ENCODE measurements around the gene ZSWIM6.

The ZSWIM6 gene

DNA sequence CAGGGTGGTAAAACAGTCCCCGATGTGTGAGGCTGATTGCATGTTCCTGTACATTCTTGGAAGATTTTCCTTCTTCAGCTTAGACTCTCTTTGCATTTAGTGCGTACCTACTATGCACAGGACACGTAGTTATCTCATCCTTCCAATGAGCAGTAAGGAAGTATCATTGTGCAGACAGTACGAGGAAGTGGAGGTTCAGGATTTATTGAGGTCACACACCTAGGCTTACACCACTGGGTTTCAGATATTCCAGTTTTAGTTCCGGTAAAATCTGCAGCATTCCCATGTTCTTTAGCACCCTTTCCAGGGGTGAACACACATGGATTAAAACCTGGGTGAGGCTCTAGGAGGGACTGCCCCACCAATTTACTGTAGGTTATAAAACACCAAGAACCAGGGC is 238.7 kb downstream of the ZSWIM6 start:
- no peak for DNase-seq

DNA sequence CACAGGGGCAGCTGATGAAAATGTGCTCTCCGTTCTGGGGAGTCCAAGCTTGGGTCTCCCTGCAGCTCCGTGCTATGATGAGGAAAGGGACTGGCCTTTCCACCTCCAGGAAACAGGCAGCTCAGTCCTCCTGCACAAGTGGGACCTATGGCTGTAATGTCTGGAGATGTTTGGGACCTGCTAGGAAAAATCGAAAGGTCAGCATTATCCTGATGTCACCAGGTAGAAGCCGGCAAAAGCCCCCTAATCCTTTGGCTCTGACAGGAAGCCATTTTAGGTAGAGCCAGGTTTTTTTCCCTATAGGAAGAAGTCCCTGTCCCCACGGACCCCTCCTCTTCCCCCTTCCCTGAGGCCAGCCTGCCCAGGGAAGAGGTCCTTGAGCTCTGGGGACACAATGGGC is 240.9 kb downstream of the ZSWIM6 start:
- no peak for DNase-seq

DNA sequence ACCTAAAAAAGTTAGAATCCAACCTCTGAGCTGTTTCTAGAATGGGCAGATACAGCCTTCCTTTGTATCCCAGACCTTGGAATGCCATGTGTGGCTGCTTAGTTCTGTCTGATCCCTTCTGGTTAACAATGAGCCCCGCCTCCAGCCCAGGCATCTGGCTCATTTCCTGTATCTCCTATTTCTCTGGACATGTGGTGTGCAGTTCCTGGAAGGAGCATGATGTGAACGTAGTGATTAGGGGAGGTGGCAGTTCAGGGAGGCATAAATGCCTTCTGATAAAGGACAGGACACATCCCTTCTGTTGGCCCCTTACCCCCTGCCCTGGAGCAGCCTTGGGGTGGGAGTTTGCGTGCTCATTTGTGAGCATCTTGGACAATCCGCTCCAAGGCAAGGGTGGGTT is 243.0 kb downstream of the ZSWIM6 start:
- DNase-seq: no peak

DNA sequence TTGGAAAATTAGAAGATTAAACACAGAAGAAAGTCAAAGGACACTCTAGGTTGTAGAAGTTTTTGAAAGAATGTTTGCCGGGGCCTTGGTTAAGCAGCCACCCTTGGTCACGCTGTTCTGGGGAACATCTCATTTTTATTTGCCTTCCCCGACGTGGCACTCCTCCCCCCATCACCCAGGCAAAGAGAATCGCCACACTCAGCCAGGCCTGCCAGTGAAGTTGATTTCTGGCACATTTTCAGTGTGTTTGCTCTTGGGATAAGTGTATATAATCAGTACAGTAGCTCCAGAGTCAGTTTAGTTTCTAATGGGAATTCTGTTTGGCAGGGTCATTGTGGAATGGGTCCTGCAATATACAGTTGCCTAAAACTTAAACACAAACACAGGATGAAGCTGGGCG is 243.5 kb downstream of the ZSWIM6 start:
- no peak for DNase-seq

DNA sequence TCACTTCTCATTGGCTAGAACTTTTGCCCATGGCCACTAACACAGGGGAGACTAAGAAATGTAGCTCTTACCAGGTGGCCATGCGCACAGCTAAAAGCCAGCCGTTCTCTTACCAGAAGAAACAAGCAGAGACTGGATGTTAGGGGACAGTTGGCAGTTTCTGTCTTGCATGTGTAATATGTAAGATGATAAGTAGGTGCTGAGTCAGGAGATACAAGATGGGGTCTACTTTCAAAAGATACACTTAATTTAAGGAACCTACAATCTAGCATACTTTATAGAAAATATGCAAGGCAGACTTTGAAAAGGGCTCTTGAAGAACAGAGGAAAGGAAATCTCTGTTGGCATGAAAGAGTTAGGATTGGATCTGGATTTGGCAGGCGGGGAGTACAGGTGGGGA is 244.5 kb downstream of the ZSWIM6 start:
- DNase-seq: no peak

DNA sequence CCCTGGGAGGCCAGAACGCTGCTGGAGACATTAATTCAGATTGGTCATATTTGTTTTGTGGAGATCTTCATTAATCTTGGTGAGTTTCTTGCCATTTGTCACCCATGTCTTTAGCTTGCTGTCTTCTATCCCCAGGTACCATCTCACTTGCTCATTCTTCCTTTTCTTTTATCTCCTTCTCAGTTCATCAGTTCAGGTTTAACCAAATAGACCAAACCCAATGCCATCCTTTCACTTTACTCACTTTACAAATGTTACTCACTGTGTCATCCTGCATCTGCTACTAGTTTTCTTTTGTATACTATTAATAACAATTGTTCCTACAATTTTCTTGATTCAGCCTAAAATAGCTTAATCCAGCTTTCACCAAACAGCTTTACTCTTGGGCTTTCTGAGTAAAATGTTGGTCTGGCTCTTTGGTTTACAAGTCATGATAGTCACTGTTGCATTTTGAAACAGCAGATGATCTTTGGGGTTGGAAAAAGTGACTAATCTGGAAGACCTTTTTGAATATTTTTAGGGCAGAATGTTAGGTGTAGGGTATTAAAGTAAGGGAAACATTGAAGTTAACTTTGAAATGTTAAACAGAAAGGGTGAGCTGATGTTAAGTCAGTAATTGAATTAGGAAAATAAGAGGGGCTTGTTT is 246.9 kb downstream of the ZSWIM6 start:
- DNase-seq: no peak

DNA sequence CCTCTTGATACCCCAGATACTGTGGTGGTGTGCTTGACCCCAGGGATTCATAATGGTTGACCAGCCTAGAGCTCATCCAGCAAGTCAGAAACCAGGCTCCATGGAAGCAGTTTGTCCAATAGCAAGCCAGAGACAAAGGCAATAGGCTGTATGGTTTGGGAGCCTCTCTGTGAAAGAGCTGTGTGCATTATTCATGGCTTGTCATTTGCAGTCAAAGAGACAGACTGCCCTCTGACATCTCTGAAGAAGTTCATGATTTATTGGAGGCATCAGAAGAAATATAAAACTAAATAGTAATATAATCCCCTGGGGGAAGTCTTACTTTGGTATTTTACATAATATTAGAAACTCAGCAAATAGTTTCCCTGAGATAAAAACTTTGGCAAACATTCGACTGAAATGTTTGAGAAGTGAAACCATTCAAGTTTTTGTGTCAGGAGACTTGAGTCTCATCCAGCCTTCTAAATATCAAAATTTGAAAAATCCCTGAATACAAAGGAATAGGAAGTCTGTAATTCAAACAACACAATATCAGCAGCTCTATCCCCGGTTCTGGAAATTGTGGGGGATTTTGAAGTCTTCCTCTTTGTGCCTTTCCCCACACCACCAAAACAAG is 250.3 kb downstream of the ZSWIM6 start:
- DNase-seq: no peak

DNA sequence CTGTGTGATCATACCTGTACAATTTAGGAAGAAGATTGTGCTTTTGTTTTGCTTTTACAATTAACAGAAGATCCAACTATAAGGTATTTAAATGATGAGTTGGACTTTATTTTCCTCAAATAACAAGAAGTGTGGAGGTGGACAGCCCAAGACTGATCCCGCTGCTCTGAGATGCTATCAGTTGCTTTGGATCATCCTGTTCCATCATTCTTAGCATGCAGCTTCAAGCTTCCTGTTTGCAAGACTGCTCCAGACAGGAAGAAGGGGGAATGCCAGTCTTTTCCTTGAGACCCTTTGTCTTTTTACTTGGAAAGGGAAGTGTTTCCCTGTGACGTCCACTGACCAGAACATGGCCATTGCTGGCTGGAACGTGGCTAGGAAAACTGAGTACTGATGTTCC is 250.8 kb downstream of the ZSWIM6 start:
- DNase-seq: no peak

DNA sequence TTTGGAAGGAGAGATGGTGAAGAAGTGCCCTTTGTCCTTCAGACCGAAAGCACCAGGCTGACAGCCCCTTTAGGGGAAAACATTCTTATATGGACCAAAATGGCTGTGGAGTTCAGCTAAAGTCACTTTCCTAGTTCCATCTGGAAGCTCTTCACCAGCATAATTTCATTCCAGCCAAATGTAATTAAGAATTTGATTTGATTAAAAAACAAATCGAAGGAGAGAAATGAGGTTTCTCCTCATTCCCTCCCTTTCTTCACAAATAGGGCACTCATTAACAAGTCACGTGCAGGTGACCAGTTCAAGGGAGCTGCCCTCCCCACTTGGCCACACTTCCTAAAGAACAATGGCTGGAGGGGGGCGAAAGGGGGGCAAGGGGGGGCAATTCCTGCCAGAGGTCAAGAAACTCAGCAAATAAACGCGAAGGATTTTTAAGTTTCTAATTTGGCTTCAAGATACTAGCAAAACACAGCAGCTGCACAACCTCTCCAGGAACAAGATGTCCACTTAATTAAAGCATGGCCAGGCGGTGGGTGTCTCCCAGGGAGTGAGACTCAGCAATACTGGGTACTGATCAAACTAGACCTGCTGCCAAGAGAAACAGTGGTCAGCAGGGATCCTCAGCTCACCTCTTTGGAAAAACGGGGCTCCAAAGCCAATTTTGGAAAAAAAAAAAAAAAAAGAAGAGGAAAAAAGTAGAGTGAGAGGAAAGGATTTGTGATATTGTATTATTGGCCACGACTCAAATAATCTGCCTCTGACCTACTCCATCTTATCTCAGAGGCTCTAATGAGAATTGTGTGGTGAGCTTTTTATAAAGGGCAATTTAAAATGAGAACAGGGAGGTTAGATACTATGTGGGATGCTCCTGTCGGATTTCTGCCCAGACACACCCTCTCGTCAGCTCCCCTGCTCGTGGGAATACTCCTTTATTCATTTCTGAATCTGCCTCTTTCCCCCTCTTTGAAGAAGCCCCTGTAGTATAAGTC is 254.3 kb downstream of the ZSWIM6 start:
- DNase-seq: no peak

DNA sequence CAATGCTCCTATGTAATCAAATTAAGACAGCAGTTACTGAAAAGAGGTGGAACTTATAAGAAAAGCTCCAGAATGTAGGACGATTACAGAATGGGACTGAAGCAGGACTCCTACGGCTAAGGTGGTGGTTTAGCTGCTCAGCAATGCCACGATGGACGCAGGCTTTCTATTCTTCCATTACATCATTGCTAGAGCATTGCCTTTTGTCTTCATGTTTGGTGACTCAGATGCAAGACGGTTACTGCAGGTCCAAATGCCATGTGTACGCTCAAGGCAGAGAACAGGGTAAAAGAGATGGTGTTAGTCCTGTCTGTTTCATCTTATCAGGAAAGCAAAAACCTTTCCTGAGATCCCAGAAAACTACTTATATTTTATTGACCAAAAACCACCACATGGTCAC is 255.1 kb downstream of the ZSWIM6 start:
- DNase-seq: no peak

DNA sequence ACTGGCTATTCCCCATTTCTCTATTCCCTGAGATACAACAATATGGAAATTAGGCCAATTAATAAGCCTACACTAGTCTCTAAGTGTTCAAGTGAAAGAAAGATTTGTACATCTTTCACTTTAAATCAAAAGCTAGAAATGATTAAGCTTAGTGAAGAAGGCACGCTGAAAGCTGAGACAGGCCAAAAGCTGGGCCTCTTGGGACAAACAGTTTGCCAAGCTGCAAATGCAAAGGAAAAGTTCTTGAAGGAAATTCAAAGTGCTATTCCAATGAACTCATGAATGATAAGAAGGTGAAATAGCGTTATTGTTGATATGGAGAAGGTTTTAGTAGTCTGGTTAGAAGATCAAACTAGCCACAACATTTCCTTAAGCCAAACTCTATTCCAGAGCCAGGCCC is 256.2 kb downstream of the ZSWIM6 start:
- DNase-seq: no peak

DNA sequence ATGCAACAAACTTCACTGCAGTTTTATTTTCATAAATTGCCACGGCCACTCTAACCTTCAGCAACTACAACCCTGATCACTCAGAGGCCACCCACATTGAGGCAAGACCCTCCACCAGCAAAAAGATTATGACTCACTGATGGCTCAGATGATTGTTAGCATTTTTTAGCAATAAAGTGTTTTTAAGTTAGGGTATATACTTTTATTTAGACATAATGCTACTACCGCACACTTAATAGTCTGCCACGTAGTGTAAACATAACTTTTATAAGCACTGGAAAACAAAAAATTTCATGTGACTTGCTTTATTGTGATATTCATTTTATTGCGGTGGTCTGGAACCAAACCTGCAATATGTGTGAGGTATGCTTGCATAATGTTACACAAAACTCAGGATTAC is 257.9 kb downstream of the ZSWIM6 start:
- DNase-seq: no peak

DNA sequence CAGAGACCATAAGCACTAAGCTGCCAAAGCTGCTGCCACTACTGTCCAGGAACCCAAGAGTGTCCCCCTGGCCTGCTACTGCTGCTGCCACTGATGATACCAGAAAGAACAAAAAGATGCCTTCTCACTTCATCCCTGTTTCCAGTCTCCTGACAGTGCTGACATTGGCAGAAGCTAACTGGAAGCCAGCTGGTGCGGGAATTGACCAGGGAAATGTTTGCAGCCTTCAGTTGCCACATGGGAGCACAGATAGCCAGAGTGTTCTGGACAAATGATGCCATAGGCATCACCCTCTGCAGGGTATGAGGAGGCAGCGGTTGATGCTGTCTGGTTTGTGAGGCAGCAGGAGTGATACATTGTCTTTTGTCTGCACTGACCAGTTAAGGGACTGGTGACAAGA is 258.4 kb downstream of the ZSWIM6 start:
- no peak for DNase-seq

DNA sequence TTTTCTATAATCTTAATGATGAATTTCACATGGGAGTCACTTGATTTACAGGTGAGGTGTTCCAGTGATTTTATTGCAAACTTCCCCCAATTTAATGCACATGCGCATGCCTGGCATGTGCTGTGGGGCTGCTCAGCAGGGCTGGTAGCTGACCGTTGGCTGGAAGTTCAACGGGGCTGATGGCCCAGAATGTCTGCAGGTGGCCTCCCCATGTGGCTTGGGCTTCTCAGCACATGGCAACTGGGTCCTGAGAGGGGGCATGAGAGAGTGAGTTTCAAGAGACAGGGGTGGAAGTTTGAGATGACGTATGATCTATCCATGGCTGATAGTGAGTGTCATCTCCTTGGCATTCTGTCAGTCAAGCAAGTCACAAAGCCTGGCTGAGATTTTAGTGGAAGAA is 259.8 kb downstream of the ZSWIM6 start:
- DNase-seq: no peak

DNA sequence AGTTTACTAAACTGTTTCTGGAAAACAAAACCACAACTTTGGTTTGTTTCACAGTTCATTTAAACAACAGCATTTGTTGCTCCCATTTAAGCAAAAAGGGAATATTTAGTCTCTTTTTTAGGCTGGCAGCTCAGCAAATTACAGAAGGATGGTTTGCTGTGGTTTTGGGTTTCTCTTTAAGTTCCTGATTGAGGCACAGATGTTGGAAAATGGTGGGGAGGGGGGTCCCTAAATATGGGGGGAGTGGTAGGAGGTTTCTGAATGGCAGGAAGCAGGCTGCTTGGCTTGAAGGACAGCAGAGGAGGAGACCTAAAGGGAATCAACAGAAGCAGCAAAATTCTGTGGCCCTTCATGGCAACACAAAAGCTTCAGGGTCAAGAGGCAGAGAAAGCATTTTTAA is 263.4 kb downstream of the ZSWIM6 start:
- DNase-seq: no peak
